HG03175 (cell line): ENCODE measurements around the gene SOCS4.
A peak's percentile ranks its signal among the peaks of the same experiment; 100 is the strongest.

ENCODE experiments used
- ATAC-seq: cut with Tn5 transposase; IDR thresholded peaks from one replicate; pipeline ENCODE4 v1.9.1; 2021; ENCODE audit warnings: mild to moderate bottlenecking, moderate library complexity; ENCODE audit not compliant: unreplicated experiment

Gene SOCS4

GRCh38 chr14:55084401-55085059, 57.5 kb downstream of the SOCS4 start:
- no peak for ATAC-seq

GRCh38 chr14:55085060-55085660, 58.1 kb downstream of the SOCS4 start:
- no peak for ATAC-seq

GRCh38 chr14:55086938-55087337, 59.9 kb downstream of the SOCS4 start:
- ATAC-seq, result no peak

- no peak for ATAC-seq
Observed at GRCh38 chr14:55088356-55088755, 61.3 kb downstream of the SOCS4 start.

GRCh38 chr14:55092341-55092740, 65.3 kb downstream of the SOCS4 start:
- no peak for ATAC-seq

- ATAC-seq, result no peak
Observed at GRCh38 chr14:55094292-55095157, 67.5 kb downstream of the SOCS4 start.

GRCh38 chr14:55097881-55098560, 71.0 kb downstream of the SOCS4 start:
- peak; percentile 63 for ATAC-seq

GRCh38 chr14:55098561-55098898, 71.5 kb downstream of the SOCS4 start:
- no peak for ATAC-seq
